ENCODE data around the gene SH3BP4.

SH3BP4 gene

DNA sequence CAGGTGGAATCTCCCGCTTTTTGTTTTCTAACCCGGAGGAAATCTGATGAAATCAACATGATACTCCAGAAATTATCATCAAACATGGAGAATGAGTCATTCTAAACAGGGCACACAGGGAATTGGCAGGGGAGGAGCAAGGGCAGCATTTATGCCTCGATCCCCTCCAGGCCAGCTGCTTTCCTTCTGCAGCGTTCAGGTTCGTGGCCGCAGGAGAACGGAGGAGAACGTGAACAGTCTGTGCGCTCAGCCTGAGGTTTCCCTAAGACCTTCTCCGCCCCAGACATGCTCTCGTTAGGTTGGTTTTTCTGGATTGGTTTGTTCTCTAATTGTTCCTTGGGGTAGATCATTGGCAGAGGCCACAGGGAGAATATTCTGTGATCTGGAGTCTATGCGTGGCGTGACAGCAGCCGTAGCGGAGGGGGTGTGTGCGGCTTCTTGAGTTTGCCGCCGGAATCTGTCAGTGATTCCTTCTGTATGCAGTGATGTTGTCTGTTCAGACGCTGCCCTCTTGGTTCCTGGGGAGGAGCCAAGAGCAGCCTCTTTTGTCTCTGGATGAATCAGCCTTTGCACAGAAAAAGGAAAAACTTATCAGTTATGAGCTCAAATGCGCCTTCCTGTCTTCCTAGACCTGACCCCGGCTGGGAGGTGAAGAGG, 75.9 kb downstream of the SH3BP4 start:
- H3K27ac ChIP-seq (ENCODE audit: low read depth, low read length), result no peak overlapping the region
- no peak overlapping the region for H3K9ac ChIP-seq (ENCODE audit: low read length)
- no peaks in the 10 kb centered on the region for H3K36me3 ChIP-seq (ENCODE audit: low read length)
- H3F3A ChIP-seq (ENCODE audit: insufficient read depth), result no peaks in the 10 kb centered on the region
- no peaks in the 10 kb centered on the region for H4K20me1 ChIP-seq (ENCODE audit: low read depth, low read length)
- H3K4me2 ChIP-seq (ENCODE audit: low read depth, low read length, poor library complexity, severe bottlenecking), result no peak overlapping the region
- no peaks in the 10 kb centered on the region for H3K9me2 ChIP-seq (replicated peaks; ENCODE audit: insufficient read depth, low read length)
- H3K27me3 ChIP-seq (ENCODE audit: low read length), result no peaks in the 10 kb centered on the region
- no peak for TF ChIP-seq CTCF (IDR thresholded peaks at IDR 0.05; ENCODE audit: insufficient read depth, low read length, poor library complexity, severe bottlenecking)
- TF ChIP-seq EZH2phosphoT487 (conservative IDR thresholded peaks at IDR 0.05; ENCODE audit: low read length), result no peak
- H2AFZ ChIP-seq (ENCODE audit: low read depth, low read length, severe bottlenecking), result no peak overlapping the region
- no peaks in the 10 kb centered on the region for H3K79me2 ChIP-seq (ENCODE audit: insufficient read depth, low read length)
- H3K4me3 ChIP-seq (ENCODE audit: insufficient read depth, low read length, poor library complexity, severe bottlenecking), result no peak overlapping the region
- H3K9me3 ChIP-seq (ENCODE audit: insufficient read depth, low read length), result no peaks in the 10 kb centered on the region

DNA sequence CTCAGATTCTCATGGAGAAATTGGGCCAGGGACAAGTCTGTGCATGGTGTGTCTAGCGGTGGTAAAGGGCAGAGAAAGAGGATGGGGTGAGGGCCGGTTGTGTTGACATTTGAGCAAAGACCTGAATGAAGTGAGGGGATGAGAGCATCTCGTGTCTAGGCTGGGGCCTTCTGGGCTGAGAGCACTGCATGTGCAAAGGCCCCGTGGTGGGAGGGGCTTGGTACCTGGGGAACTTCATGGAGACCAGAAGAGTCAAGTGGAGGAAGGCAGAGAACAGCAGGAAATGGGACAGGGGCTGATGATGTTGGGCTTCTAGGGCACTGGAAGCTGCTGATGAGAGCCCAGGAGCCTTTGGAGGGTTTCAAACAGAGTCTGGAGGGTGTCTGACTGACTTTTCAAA, 76.8 kb downstream of the SH3BP4 start:
- H3K27me3 ChIP-seq (ENCODE audit: low read length), result no peaks in the 10 kb centered on the region
- H3K9me2 ChIP-seq (replicated peaks; ENCODE audit: insufficient read depth, low read length), result no peaks in the 10 kb centered on the region
- TF ChIP-seq CTCF (IDR thresholded peaks at IDR 0.05; ENCODE audit: insufficient read depth, low read length, poor library complexity, severe bottlenecking) (no peak), EZH2phosphoT487 (conservative IDR thresholded peaks at IDR 0.05; ENCODE audit: low read length) (no peak)
- H3K4me3 ChIP-seq (ENCODE audit: insufficient read depth, low read length, poor library complexity, severe bottlenecking), result no peak overlapping the region
- no peaks in the 10 kb centered on the region for H3F3A ChIP-seq (ENCODE audit: insufficient read depth)
- no peak overlapping the region for H2AFZ ChIP-seq (ENCODE audit: low read depth, low read length, severe bottlenecking)
- no peaks in the 10 kb centered on the region for H3K79me2 ChIP-seq (ENCODE audit: insufficient read depth, low read length)
- no peak overlapping the region for H3K4me2 ChIP-seq (ENCODE audit: low read depth, low read length, poor library complexity, severe bottlenecking)
- H4K20me1 ChIP-seq (ENCODE audit: low read depth, low read length), result no peaks in the 10 kb centered on the region
- no peaks in the 10 kb centered on the region for H3K36me3 ChIP-seq (ENCODE audit: low read length)
- no peak overlapping the region for H3K27ac ChIP-seq (ENCODE audit: low read depth, low read length)
- H3K9me3 ChIP-seq (ENCODE audit: insufficient read depth, low read length), result no peaks in the 10 kb centered on the region
- H3K9ac ChIP-seq (ENCODE audit: low read length), result no peak overlapping the region

- no peak overlapping the region for H3K9ac ChIP-seq (ENCODE audit: low read length)
- no peak overlapping the region for H3K27ac ChIP-seq (ENCODE audit: low read depth, low read length)
- no peaks in the 10 kb centered on the region for H3K9me2 ChIP-seq (replicated peaks; ENCODE audit: insufficient read depth, low read length)
- H2AFZ ChIP-seq (ENCODE audit: low read depth, low read length, severe bottlenecking), result no peak overlapping the region
- H3K9me3 ChIP-seq (ENCODE audit: insufficient read depth, low read length), result no peaks in the 10 kb centered on the region
- TF ChIP-seq CTCF (IDR thresholded peaks at IDR 0.05; ENCODE audit: insufficient read depth, low read length, poor library complexity, severe bottlenecking) (no peak), EZH2phosphoT487 (conservative IDR thresholded peaks at IDR 0.05; ENCODE audit: low read length) (no peak)
- no peaks in the 10 kb centered on the region for H3K79me2 ChIP-seq (ENCODE audit: insufficient read depth, low read length)
- no peaks in the 10 kb centered on the region for H3K27me3 ChIP-seq (ENCODE audit: low read length)
- H4K20me1 ChIP-seq (ENCODE audit: low read depth, low read length), result no peaks in the 10 kb centered on the region
- H3K4me3 ChIP-seq (ENCODE audit: insufficient read depth, low read length, poor library complexity, severe bottlenecking), result no peak overlapping the region
- no peaks in the 10 kb centered on the region for H3F3A ChIP-seq (ENCODE audit: insufficient read depth)
- no peaks in the 10 kb centered on the region for H3K36me3 ChIP-seq (ENCODE audit: low read length)
- no peak overlapping the region for H3K4me2 ChIP-seq (ENCODE audit: low read depth, low read length, poor library complexity, severe bottlenecking)
Measured at GRCh38 chr2:235029054-235029453, 77.2 kb downstream of the SH3BP4 start.

Data from SU-DHL-6 (cell line).